ENCODE measurements around the gene GPRIN3.

- TF ChIP-seq, protein P1, sequence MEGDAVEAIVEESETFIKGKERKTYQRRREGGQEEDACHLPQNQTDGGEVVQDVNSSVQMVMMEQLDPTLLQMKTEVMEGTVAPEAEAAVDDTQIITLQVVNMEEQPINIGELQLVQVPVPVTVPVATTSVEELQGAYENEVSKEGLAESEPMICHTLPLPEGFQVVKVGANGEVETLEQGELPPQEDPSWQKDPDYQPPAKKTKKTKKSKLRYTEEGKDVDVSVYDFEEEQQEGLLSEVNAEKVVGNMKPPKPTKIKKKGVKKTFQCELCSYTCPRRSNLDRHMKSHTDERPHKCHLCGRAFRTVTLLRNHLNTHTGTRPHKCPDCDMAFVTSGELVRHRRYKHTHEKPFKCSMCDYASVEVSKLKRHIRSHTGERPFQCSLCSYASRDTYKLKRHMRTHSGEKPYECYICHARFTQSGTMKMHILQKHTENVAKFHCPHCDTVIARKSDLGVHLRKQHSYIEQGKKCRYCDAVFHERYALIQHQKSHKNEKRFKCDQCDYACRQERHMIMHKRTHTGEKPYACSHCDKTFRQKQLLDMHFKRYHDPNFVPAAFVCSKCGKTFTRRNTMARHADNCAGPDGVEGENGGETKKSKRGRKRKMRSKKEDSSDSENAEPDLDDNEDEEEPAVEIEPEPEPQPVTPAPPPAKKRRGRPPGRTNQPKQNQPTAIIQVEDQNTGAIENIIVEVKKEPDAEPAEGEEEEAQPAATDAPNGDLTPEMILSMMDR (conservative IDR thresholded peaks at IDR 0.05), result no peak
- TF ChIP-seq ZFX (IDR thresholded peaks at IDR 0.05), result no peak
Observed at GRCh38 chr4:89276296-89276695, 31.3 kb downstream of the GPRIN3 start.
